Measurements from ENCODE around the gene NUP93. TPM values are rescaled to one million over a fixed set of nuclear protein-coding genes. Genes with fewer than 3 reads are reported as not detected.
"Not testable (repeated sequence)": the region's sequence is repeated elsewhere in the genome, so short reads cannot be mapped to it uniquely, and the experiment has no call there.

Gene NUP93
- total RNA-seq, 1 donor from 2014 or later = 111 TPM

DNA sequence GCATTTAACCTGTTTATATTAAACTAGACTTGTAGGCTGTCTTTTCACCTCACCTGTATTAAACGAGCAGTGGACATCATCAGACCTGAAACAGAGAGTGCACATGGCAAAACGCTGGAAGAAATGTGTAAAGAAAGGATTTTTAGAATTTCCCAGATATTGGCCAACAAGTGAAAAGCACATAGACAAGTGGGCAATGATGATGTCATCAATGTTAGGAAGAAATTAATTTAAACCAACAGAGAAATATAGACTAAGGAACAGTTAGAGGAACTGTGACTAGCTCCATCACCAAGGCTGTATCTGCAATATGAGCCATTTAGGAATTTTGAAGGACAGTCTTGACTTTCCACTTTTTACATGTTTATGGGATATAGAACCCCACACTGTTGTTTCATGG is 67.9 kb downstream of the NUP93 start:
- peaks cover 15% of the 10 kb centered on the region for H3K36me3 Mint-ChIP-seq (ENCODE audit: low read depth)
- H3K4me3 Mint-ChIP-seq = no peak overlapping the region
- DNase-seq (no peak), ATAC-seq (ENCODE audit: low read depth) (no peak)
- TF ChIP-seq, protein P1, sequence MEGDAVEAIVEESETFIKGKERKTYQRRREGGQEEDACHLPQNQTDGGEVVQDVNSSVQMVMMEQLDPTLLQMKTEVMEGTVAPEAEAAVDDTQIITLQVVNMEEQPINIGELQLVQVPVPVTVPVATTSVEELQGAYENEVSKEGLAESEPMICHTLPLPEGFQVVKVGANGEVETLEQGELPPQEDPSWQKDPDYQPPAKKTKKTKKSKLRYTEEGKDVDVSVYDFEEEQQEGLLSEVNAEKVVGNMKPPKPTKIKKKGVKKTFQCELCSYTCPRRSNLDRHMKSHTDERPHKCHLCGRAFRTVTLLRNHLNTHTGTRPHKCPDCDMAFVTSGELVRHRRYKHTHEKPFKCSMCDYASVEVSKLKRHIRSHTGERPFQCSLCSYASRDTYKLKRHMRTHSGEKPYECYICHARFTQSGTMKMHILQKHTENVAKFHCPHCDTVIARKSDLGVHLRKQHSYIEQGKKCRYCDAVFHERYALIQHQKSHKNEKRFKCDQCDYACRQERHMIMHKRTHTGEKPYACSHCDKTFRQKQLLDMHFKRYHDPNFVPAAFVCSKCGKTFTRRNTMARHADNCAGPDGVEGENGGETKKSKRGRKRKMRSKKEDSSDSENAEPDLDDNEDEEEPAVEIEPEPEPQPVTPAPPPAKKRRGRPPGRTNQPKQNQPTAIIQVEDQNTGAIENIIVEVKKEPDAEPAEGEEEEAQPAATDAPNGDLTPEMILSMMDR (IDR thresholded peaks at IDR 0.05) = no peak
- H3K9me3 Mint-ChIP-seq = no peaks in the 10 kb centered on the region
- H3K27me3 Mint-ChIP-seq = no peaks in the 10 kb centered on the region
- intact Hi-C loops (cut with micrococcal nuclease) = no loop called here
- ChIA-PET POLR2A (no interaction called here), CTCF (no interaction called here)
- peaks cover 2% of the 10 kb centered on the region for H3K4me1 Mint-ChIP-seq
- no peak overlapping the region for H3K27ac Mint-ChIP-seq

DNA sequence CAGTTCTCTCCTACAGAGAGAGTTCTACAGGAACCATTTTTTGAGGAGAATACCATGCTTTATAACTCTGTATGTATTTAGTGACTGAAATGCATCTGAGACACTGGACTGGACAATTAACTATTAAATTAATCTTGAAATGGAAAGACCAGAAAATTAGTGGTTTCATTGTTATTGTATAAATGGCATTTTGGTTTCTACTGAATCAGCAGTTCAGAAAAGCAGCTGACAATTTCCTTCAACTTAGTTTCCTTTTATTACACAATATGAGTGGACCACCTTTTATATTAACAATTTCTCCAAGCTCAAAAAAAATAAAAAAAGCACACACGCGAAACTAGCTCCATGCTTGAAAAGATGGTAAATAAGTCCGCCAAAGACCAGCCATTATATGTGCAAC is 69.0 kb downstream of the NUP93 start:
- ChIA-PET POLR2A (interaction anchor here (0.6 kb wide), 1 partner anchor 90 kb away, joined by 3 read pairs; no protein-coding TSS in a partner anchor), CTCF (no interaction called here)
- TF ChIP-seq, protein P1 (IDR thresholded peaks at IDR 0.05) = no peak
- H3K4me3 Mint-ChIP-seq = no peak overlapping the region
- DNase-seq (no peak), ATAC-seq (ENCODE audit: low read depth) (no peak)
- H3K27me3 Mint-ChIP-seq = no peaks in the 10 kb centered on the region
- H3K27ac Mint-ChIP-seq = no peak overlapping the region
- peaks cover 16% of the 10 kb centered on the region for H3K36me3 Mint-ChIP-seq (ENCODE audit: low read depth)
- H3K9me3 Mint-ChIP-seq = no peaks in the 10 kb centered on the region
- intact Hi-C loops (cut with micrococcal nuclease) = no loop called here
- no peaks in the 10 kb centered on the region for H3K4me1 Mint-ChIP-seq

DNA sequence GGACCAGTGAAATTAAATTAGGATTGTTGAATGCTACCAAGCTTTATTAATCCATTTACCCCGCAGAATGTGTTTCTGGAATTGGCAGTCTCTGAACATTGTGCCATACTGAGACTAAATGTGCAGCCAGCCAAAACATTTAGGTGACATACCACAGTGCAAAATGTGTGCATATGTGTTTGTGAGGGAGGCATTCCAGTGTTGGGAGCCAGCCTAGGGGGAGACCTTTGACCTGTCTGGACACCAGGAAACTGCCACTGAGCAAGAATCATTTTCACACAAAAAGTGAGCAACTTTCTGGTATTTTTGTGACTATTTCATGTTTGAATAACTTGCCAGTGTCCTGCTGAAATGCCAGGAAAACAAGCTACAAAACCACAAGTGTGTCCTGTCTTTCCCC is 70.4 kb downstream of the NUP93 start:
- H3K36me3 Mint-ChIP-seq (ENCODE audit: low read depth) = peaks cover 20% of the 10 kb centered on the region
- intact Hi-C loops (cut with micrococcal nuclease) = no loop called here
- TF ChIP-seq, protein P1 (IDR thresholded peaks at IDR 0.05) = no peak
- no peak overlapping the region for H3K27ac Mint-ChIP-seq
- CTCF ChIA-PET = no interaction called here
- no peak for DNase-seq
- no peaks in the 10 kb centered on the region for H3K4me1 Mint-ChIP-seq
- no peaks in the 10 kb centered on the region for H3K27me3 Mint-ChIP-seq
- POLR2A ChIA-PET = interaction anchor here (0.5 kb wide), 1 partner anchor 51 kb away, joined by 4 read pairs; no protein-coding TSS in a partner anchor
- H3K9me3 Mint-ChIP-seq = no peaks in the 10 kb centered on the region
- no peak overlapping the region for H3K4me3 Mint-ChIP-seq
- no peak for ATAC-seq (ENCODE audit: low read depth)

DNA sequence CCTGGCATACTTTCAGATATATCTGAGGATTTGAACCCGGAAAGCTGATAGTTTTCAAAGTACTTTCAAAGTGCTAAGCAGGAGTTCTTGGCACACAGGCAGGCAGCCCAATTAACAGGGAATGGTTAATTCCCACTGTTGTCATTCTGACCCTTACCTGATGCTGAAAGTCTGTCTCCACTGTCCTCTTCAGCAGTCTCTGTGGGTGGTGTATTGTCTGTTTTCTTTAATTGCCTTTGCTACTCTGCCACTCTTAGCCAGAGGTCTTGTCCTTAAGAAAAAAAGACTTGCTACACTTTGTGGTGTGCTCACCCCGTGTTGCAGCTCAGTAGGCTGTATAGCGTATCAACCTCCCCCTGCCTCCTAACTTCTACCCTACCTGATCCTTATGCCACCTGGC is 71.8 kb downstream of the NUP93 start:
- H3K36me3 Mint-ChIP-seq (ENCODE audit: low read depth) = peaks cover 33% of the 10 kb centered on the region
- TF ChIP-seq, protein P1 (IDR thresholded peaks at IDR 0.05) = no peak
- H3K9me3 Mint-ChIP-seq = no peaks in the 10 kb centered on the region
- intact Hi-C loops (cut with micrococcal nuclease) = no loop called here
- no peak overlapping the region for H3K27ac Mint-ChIP-seq
- H3K27me3 Mint-ChIP-seq = no peaks in the 10 kb centered on the region
- H3K4me3 Mint-ChIP-seq = no peak overlapping the region
- ATAC-seq (ENCODE audit: low read depth) (no peak), DNase-seq (no peak)
- ChIA-PET CTCF (interaction anchor here (1.9 kb wide), 1 partner anchor 9 kb away, joined by 4 read pairs; no protein-coding TSS in a partner anchor), POLR2A (no interaction called here)
- no peaks in the 10 kb centered on the region for H3K4me1 Mint-ChIP-seq

DNA sequence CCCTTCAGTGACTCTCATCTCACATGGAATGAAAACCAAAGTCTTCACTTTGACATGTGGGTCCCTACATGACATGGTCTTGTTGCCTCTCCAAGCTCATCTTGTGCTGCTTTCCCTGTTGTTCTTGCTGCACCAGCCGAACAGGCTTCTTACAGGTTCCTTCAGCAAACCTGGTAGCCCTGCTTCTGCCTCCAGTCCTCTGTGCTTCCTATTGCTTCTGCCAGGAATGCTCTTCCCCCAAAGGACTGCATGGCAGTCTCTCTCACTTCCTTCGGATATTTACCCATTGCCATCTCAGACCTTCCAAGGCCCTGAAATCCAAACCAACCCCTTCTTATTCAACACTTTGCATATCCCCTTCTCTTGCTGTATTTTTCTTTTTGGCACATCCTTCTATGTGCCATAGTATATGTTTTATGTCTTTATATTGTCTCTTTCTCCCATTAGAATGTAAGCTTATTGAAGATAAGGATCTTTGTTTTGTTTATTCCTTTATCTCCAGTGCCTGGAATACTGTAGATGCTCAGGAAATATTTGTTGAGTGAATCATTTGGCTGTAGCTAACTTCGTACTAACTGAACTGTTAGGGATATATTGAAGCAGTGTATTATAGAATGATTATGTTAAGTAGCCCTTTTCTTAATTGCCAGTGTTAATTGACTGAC is 77.2 kb downstream of the NUP93 start:
- Mint-ChIP-seq H3K27me3 (no peaks in the 10 kb centered on the region), H3K4me3 (no peak overlapping the region), H3K9me3 (no peaks in the 10 kb centered on the region), H3K4me1 (no peaks in the 10 kb centered on the region), H3K36me3 (ENCODE audit: low read depth) (peaks cover 35% of the 10 kb centered on the region), H3K27ac (no peak overlapping the region)
- CTCF ChIA-PET = no interaction called here
- TF ChIP-seq, protein P1 (IDR thresholded peaks at IDR 0.05) = no peak
- ATAC-seq (ENCODE audit: low read depth) (no peak), DNase-seq (no peak)
- POLR2A ChIA-PET = no interaction called here
- intact Hi-C loops (cut with micrococcal nuclease) = no loop called here

DNA sequence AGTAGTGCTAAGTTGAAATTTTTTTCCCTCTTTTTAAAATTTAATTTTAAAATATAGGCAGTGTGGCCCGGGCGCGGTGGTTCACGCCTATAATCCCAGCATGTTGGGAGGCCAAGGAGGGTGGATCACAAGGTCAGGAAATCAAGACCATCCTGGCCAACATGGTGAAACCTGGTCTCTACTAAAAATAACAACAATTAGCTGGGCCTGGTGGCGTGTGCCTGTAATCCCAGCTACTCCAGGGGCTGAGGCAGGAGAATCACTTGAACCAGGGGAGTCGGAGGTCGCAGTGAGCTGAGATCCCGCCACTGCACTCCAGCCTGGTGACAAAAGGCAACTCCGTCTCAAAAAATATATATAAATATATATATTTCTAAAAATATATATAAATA is 77.7 kb downstream of the NUP93 start:
- POLR2A ChIA-PET; DNase-seq; H3K4me1 Mint-ChIP-seq; H3K27ac Mint-ChIP-seq; H3K27me3 Mint-ChIP-seq; CTCF ChIA-PET; ATAC-seq (ENCODE audit: low read depth); intact Hi-C loops (cut with micrococcal nuclease); H3K9me3 Mint-ChIP-seq; H3K4me3 Mint-ChIP-seq: not testable (repeated sequence)
- peaks cover 35% of the 10 kb centered on the region for H3K36me3 Mint-ChIP-seq (ENCODE audit: low read depth)
